HG03442 (cell line): ENCODE data around the gene APLNR.
"Not testable (repeated sequence)": the region's sequence is repeated elsewhere in the genome, so short reads cannot be mapped to it uniquely, and the experiment has no call there.

Experiments used
- ATAC-seq: cut with Tn5 transposase; IDR thresholded peaks from one replicate; pipeline ENCODE4 v1.9.1; 2021; ENCODE audit warnings: mild to moderate bottlenecking, moderate library complexity; ENCODE audit not compliant: unreplicated experiment

APLNR gene

GRCh38 chr11:57237204-57237681, at the start of gene APLNR:
Gene APLNR (minus strand): TSS chr11:57237250. CDS start chr11:57237004, 246 bp downstream.
- no peak for ATAC-seq

GRCh38 chr11:57283231-57283990, 46.4 kb upstream of the APLNR start:
- no peak for ATAC-seq

- ATAC-seq: not testable (repeated sequence)
Observed at GRCh38 chr11:57281546-57281945, 44.5 kb upstream of the APLNR start.

- no peak for ATAC-seq
Observed at GRCh38 chr11:57279116-57279515, 42.1 kb upstream of the APLNR start.

- no peak for ATAC-seq
Observed at GRCh38 chr11:57278721-57279095, 41.7 kb upstream of the APLNR start.

- ATAC-seq: peak; percentile 91
Observed at GRCh38 chr11:57277845-57278720, 41.0 kb upstream of the APLNR start.

GRCh38 chr11:57276971-57277675, 40.1 kb upstream of the APLNR start:
- ATAC-seq: no peak

GRCh38 chr11:57276169-57276970, 39.3 kb upstream of the APLNR start:
- ATAC-seq: no peak

GRCh38 chr11:57275582-57275981, 38.5 kb upstream of the APLNR start:
- no peak for ATAC-seq

GRCh38 chr11:57274904-57275498, 38.0 kb upstream of the APLNR start:
- ATAC-seq: no peak

- ATAC-seq: no peak
Observed at GRCh38 chr11:57273448-57274058, 36.5 kb upstream of the APLNR start.

- no peak for ATAC-seq
Observed at GRCh38 chr11:57269571-57270021, 32.5 kb upstream of the APLNR start.

GRCh38 chr11:57266157-57266556, 29.1 kb upstream of the APLNR start:
- ATAC-seq: no peak

GRCh38 chr11:57263351-57263750, 26.3 kb upstream of the APLNR start:
- ATAC-seq: no peak

- ATAC-seq: no peak
Observed at GRCh38 chr11:57262157-57262556, 25.1 kb upstream of the APLNR start.

GRCh38 chr11:57260937-57261783, 24.1 kb upstream of the APLNR start:
- peak; percentile 65 for ATAC-seq

GRCh38 chr11:57256119-57256518, 19.1 kb upstream of the APLNR start:
- ATAC-seq: no peak

- ATAC-seq: no peak
Observed at GRCh38 chr11:57255618-57256017, 18.6 kb upstream of the APLNR start.

GRCh38 chr11:57254631-57255030, 17.6 kb upstream of the APLNR start:
- ATAC-seq: no peak
